ENCODE measurements around the gene ZIC5.

DNA sequence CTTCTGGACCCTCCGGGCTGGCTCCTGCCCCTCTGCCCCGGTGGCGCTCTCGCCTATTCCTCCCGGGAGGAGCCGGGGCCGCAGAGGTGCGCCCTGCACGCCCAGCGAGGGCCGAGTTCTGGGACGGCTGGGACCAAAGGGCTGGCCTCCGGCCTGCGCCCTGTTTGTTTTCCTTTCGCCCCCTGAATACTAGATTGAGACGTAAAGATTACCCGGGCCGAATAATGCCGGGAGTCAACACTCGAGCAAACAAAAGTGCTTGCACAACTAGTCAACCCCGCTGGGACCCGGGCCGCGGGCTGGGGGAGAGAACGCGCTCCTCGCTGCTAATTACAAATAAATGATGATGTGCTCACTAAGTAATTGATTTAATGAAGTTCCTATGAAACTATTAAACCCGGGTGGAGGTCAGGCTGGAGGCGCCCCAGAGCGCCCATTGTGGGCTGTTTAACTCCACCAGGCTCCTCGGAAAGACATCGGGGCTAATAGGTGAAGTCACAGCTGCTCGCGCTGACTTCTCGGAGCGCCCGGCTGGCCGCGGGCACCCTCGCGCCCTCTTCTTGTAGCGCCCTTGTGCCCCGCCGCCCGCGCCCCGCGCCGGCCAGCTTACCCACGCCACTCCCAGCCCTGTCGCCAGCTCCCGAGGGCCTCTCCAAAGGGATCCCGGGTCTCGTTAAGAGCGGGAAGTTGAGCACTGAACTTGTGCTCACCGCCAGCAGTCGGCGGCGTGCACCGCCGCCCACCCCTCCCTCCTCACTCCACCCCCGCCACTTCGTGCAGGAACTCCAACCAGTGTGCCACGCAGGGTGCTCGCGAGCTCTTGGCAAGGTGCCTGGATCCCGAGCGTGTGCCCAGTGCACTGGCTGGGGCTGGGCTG, 14.9 kb downstream of the ZIC5 start:
- TF ChIP-seq EP300 (IDR thresholded peaks at IDR 0.05) (no peak), POLR2A (IDR thresholded peaks at IDR 0.05) (no peak)
- TF ChIP-seq, protein P1, sequence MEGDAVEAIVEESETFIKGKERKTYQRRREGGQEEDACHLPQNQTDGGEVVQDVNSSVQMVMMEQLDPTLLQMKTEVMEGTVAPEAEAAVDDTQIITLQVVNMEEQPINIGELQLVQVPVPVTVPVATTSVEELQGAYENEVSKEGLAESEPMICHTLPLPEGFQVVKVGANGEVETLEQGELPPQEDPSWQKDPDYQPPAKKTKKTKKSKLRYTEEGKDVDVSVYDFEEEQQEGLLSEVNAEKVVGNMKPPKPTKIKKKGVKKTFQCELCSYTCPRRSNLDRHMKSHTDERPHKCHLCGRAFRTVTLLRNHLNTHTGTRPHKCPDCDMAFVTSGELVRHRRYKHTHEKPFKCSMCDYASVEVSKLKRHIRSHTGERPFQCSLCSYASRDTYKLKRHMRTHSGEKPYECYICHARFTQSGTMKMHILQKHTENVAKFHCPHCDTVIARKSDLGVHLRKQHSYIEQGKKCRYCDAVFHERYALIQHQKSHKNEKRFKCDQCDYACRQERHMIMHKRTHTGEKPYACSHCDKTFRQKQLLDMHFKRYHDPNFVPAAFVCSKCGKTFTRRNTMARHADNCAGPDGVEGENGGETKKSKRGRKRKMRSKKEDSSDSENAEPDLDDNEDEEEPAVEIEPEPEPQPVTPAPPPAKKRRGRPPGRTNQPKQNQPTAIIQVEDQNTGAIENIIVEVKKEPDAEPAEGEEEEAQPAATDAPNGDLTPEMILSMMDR (IDR thresholded peaks at IDR 0.05): no peak
